WTC11 (cell line): ENCODE results near the gene CHL1.

ENCODE experiments used
- ATF1 ChIP-seq: sonication (generic); formaldehyde crosslinking; IDR thresholded peaks from 2 replicates; pipeline ENCODE4 v1.8.1; 2023; ENCODE audit warnings: mild to moderate bottlenecking, moderate library complexity, missing genetic modification reagents
- FOXK1 ChIP-seq: sonication (generic); formaldehyde crosslinking; IDR thresholded peaks from 2 replicates; pipeline ENCODE4 v1.8.0; 2022; ENCODE audit warnings: mild to moderate bottlenecking, moderate library complexity, missing genetic modification reagents
- MAX ChIP-seq: sonication (generic); formaldehyde crosslinking; IDR thresholded peaks from 2 replicates; pipeline ENCODE4 v1.8.0; 2022; ENCODE audit warnings: mild to moderate bottlenecking, missing genetic modification reagents
- SMAD3 ChIP-seq: sonication (generic); formaldehyde crosslinking; IDR thresholded peaks from 2 replicates; pipeline ENCODE4 v1.8.0; 2022; ENCODE audit warnings: missing genetic modification reagents, mild to moderate bottlenecking, borderline replicate concordance
- TF ChIP-seq, protein P1 (sequence below): fragments of 250-450 bp; sonication (Bioruptor Pico); IDR thresholded peaks from 2 replicates; pipeline ENCODE4 v2.1.2; 2022; ENCODE audit warnings: mild to moderate bottlenecking, moderate library complexity
- TF ChIP-seq, protein P2 (sequence below): fragments of 200-600 bp; IDR thresholded peaks from 2 replicates; pipeline ENCODE4 v1.8.0; 2022; ENCODE audit warnings: antibody characterized with exemption

DNA sequence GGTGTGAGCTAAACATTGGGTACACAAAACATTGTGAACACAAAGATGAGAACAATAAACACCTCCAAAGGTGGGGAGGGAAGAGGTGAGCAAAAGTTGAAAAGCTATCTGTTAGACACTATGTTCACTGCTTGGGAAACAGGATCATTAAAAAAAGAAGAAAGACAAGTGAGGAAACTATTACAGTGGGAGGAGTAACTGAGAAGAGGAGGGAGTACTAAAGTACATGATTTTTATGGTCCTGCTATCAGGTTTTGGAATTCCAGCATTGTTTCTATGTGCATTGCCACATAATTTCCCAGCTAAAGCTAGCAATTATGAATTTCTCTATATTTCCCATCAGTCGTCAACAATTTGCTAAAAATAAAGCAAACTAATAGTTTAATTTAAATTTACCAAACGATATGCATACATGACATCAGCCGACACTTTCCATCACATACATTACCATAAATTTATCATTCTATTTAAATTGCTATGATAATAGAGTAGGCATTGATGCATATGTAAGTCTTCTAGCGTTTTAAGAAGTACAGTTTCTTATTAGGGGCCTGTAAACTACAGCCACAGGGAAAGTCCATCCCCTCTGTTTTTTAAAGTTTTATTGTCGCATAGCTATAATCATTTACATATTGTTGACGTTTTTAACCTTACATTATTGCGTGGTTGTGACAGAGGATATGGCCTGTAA, 221.8 kb downstream of the CHL1 start:
- TF ChIP-seq SMAD3 = no peak
- TF ChIP-seq FOXK1 (CRISPR knock-in tag) = no peak
- TF ChIP-seq, protein P1, sequence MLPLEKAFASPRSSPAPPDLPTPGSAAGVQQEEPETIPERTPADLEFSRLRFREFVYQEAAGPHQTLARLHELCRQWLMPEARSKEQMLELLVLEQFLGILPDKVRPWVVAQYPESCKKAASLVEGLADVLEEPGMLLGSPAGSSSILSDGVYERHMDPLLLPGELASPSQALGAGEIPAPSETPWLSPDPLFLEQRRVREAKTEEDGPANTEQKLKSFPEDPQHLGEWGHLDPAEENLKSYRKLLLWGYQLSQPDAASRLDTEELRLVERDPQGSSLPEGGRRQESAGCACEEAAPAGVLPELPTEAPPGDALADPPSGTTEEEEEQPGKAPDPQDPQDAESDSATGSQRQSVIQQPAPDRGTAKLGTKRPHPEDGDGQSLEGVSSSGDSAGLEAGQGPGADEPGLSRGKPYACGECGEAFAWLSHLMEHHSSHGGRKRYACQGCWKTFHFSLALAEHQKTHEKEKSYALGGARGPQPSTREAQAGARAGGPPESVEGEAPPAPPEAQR = no peak
- TF ChIP-seq, protein P2, sequence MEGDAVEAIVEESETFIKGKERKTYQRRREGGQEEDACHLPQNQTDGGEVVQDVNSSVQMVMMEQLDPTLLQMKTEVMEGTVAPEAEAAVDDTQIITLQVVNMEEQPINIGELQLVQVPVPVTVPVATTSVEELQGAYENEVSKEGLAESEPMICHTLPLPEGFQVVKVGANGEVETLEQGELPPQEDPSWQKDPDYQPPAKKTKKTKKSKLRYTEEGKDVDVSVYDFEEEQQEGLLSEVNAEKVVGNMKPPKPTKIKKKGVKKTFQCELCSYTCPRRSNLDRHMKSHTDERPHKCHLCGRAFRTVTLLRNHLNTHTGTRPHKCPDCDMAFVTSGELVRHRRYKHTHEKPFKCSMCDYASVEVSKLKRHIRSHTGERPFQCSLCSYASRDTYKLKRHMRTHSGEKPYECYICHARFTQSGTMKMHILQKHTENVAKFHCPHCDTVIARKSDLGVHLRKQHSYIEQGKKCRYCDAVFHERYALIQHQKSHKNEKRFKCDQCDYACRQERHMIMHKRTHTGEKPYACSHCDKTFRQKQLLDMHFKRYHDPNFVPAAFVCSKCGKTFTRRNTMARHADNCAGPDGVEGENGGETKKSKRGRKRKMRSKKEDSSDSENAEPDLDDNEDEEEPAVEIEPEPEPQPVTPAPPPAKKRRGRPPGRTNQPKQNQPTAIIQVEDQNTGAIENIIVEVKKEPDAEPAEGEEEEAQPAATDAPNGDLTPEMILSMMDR = no peak
- no peak for TF ChIP-seq ATF1 (CRISPR knock-in tag)
- no peak for TF ChIP-seq MAX (CRISPR knock-in tag)
